Mammary epithelial cell (primary cell): ENCODE measurements around the gene TAS1R2.

Experiments
- CTCF ChIP-seq, 2 donors: IDR thresholded peaks in 1 of 2; conservative IDR thresholded peaks in 1 of 2; 2 replicates each; pipeline ENCODE4 v1.5.1; 2011 to 2012; ENCODE audit warnings: inconsistent platforms in 2 of 2, low read length in 2 of 2, mild to moderate bottlenecking in 2 of 2, control low read depth in 1 of 2, low read depth in 1 of 2; ENCODE audit not compliant: insufficient read depth in 1 of 2; ENCODE audit errors: extremely low read depth in 1 of 2
- EZH2 ChIP-seq: IDR thresholded peaks from 2 replicates; pipeline ENCODE4 v1.6.1; 2012; ENCODE audit warnings: low read length, inconsistent platforms, borderline replicate concordance

GRCh38 chr1:18849261-18849711 is 10.2 kb downstream of the TAS1R2 start:
- TF ChIP-seq CTCF (conservative IDR thresholded peaks at IDR 0.05 in 1 of 2, IDR thresholded peaks at IDR 0.05 in 1 of 2; ENCODE audit: extremely low read depth in 1 of 2, insufficient read depth in 1 of 2, low read depth in 1 of 2, low read length in 2 of 2) (no peak), EZH2 (no peak)
